Kasumi-1 (cell line): ENCODE results near the gene CPS1.

ENCODE experiments used
- DNase-seq, 2 experiments: peaks; one replicate each; lab custom pipeline; 2025; lab: John Stamatoyannopoulos, UW

The CPS1 gene

DNA sequence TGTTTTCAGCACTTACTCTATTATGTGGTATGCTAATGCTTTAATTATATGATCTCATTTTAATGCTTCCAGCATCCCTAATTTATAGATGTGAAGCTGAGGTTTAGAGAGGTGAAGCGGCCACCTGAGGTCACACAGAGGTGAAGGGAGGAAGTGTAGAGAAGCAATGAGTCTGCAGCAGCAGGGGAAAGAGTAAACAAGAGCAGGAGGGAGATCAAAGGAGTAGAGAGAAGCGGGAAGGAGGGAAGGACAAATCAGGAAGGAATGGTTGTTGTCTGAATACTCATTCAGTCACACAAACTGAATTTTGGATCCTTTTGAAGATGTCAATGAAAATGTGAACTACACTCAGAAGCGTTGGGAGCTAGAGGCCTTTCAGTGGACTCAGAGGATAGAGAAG, 130.0 kb downstream of the CPS1 start:
- no peak for DNase-seq

DNA sequence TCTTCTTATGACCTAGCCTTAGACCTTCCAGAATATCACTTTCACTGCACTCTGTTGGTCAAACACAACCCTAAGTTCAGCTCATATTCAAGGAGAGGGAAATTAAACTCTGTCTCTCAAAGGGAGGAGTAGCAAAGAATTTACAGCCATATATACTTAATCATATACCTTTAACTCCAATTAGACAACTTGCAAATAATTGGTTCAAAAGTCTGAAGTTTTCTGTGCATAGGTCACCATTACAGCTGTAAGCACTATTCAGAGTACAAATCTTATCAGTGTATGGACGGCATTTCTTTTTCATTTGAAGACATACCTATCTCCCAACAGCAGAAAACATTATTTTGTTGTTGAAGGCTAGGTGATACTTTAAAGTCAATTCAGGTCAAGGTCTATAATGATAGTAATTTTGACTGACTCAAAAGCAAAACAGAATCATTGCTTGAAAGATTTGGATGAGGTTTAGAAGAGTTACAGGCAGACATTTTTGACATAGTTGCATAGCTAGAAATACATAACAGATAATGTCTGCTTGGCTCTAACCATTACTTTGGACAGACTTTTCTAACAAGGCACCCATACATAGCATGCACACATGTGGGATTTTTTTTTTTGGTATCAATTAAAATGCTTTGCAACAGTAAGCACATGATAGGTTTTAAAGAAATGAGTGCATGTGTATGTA, 131.5 kb downstream of the CPS1 start:
- no peak for DNase-seq

- DNase-seq, result no peak
Measured at GRCh38 chr2:210707900-210708299, 151.5 kb downstream of the CPS1 start.

- DNase-seq, result no peak
Measured at GRCh38 chr2:210713122-210713521, 156.7 kb downstream of the CPS1 start.

- no peak for DNase-seq
Measured at GRCh38 chr2:210715560-210716082, 159.2 kb downstream of the CPS1 start.

- DNase-seq, result no peak
Measured at GRCh38 chr2:210718503-210718902, 162.1 kb downstream of the CPS1 start.

- DNase-seq, result no peak
Measured at GRCh38 chr2:210722092-210722491, 165.7 kb downstream of the CPS1 start.

DNA sequence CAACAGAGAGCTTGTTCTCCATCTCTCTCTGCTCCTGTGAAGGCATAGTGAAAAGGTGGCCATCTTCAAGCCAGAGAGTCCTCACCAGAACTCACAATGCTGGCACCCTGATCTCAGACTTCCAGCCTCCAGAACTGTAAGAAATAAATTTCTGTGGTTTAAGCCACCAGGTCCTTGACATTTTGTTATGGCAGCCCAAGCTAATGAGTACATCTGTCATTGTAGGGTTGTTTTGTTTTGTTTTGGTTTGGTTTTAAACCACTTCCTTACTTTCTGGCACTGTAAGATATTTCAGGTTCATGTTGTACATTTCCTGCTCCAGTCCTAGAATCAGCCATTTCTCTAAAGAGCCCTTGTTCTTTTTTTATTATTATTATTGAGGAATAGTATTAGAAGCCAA, 171.2 kb downstream of the CPS1 start:
- DNase-seq, result no peak
